RWPE2 (cell line): ENCODE data around the gene PRR29.

Experiments used
- ATAC-seq: fragments of 200-7000 bp; cut with Tn5 transposase; 3 replicates; pipeline ENCODE4 v1.9.1; 2021; ENCODE audit warnings: low read depth
- DNase-seq: peaks from one replicate; pipeline ENCODE4 v3.0.0-alpha.2; 2020; ENCODE audit warnings: low spot score
- H3K27ac ChIP-seq: fragments of 450-650 bp; 2 replicates; pipeline ENCODE4 v1.5.1; 2017; ENCODE audit warnings: mild to moderate bottlenecking; ENCODE audit not compliant: poor library complexity, severe bottlenecking
- H3K27me3 ChIP-seq: fragments of 250-450 bp; sonication (Bioruptor Pico); 2 replicates; pipeline ENCODE4 v1.5.1; 2021; ENCODE audit warnings: mild to moderate bottlenecking, moderate library complexity; ENCODE audit not compliant: insufficient read depth, poor library complexity, severe bottlenecking
- H3K36me3 ChIP-seq: fragments of 250-450 bp; sonication (Bioruptor Pico); 2 replicates; pipeline ENCODE4 v1.5.1; 2020; ENCODE audit warnings: low read depth, mild to moderate bottlenecking, moderate library complexity
- H3K4me1 ChIP-seq: fragments of 250-450 bp; sonication (Bioruptor Pico); 2 replicates; pipeline ENCODE4 v1.5.1; 2021; ENCODE audit warnings: mild to moderate bottlenecking, moderate library complexity; ENCODE audit not compliant: insufficient read depth, poor library complexity, severe bottlenecking
- H3K4me3 ChIP-seq: fragments of 250-450 bp; sonication (Bioruptor Pico); 2 replicates; pipeline ENCODE4 v1.5.1; 2021; ENCODE audit warnings: mild to moderate bottlenecking, moderate library complexity; ENCODE audit not compliant: severe bottlenecking
- H3K9me3 ChIP-seq: fragments of 250-450 bp; sonication (Bioruptor Pico); 2 replicates; pipeline ENCODE4 v1.5.1; 2021; ENCODE audit warnings: mild to moderate bottlenecking, moderate library complexity; ENCODE audit not compliant: severe bottlenecking
- CTCF ChIP-seq: fragments of 450-650 bp; IDR thresholded peaks from one replicate; pipeline ENCODE4 v1.5.1; 2017; ENCODE audit warnings: mild to moderate bottlenecking, moderate library complexity; ENCODE audit not compliant: poor library complexity, severe bottlenecking

The PRR29 gene

GRCh38 chr17:63960430-63960829 lies 37.7 kb upstream of the PRR29 start:
- H3K27me3 ChIP-seq, result no peaks in the 10 kb centered on the region
- H3K4me3 ChIP-seq, result no peak overlapping the region
- DNase-seq (no peak), ATAC-seq (no peak)
- no peaks in the 10 kb centered on the region for H3K9me3 ChIP-seq
- no peak overlapping the region for H3K27ac ChIP-seq
- H3K4me1 ChIP-seq, result no peaks in the 10 kb centered on the region
- no peak for TF ChIP-seq CTCF
- H3K36me3 ChIP-seq, result no peaks in the 10 kb centered on the region

GRCh38 chr17:63961355-63962212 lies 36.6 kb upstream of the PRR29 start:
- H3K36me3 ChIP-seq, result no peaks in the 10 kb centered on the region
- ATAC-seq (peak; percentile 51), DNase-seq (no peak)
- no peak overlapping the region for H3K4me3 ChIP-seq
- H3K4me1 ChIP-seq, result no peaks in the 10 kb centered on the region
- no peaks in the 10 kb centered on the region for H3K9me3 ChIP-seq
- H3K27me3 ChIP-seq, result no peaks in the 10 kb centered on the region
- H3K27ac ChIP-seq, result no peak overlapping the region
- TF ChIP-seq CTCF, result no peak

GRCh38 chr17:63962298-63962744 lies 35.8 kb upstream of the PRR29 start:
- no peak for TF ChIP-seq CTCF
- ATAC-seq, result no peak
- Histone ChIP-seq H3K27me3 (no peaks in the 10 kb centered on the region), H3K36me3 (no peaks in the 10 kb centered on the region), H3K27ac (no peak overlapping the region), H3K4me1 (no peaks in the 10 kb centered on the region), H3K4me3 (no peak overlapping the region), H3K9me3 (no peaks in the 10 kb centered on the region)
- no peak for DNase-seq

- Histone ChIP-seq H3K9me3 (no peaks in the 10 kb centered on the region), H3K27me3 (no peaks in the 10 kb centered on the region), H3K4me1 (no peaks in the 10 kb centered on the region), H3K36me3 (no peaks in the 10 kb centered on the region), H3K27ac (no peak overlapping the region), H3K4me3 (no peak overlapping the region)
- no peak for DNase-seq
- TF ChIP-seq CTCF, result no peak
- ATAC-seq, result no peak
Observed at GRCh38 chr17:63963123-63963522, 35.0 kb upstream of the PRR29 start.

- no peak for TF ChIP-seq CTCF
- Histone ChIP-seq H3K4me1 (no peaks in the 10 kb centered on the region), H3K27ac (no peak overlapping the region), H3K36me3 (no peaks in the 10 kb centered on the region), H3K27me3 (no peaks in the 10 kb centered on the region), H3K4me3 (no peak overlapping the region), H3K9me3 (no peaks in the 10 kb centered on the region)
- DNase-seq (no peak), ATAC-seq (no peak)
Observed at GRCh38 chr17:63966646-63967264, 31.4 kb upstream of the PRR29 start.
